CD4-positive, alpha-beta T cell (primary cell): Measurements from ENCODE around the gene MAGI1. TPM values are rescaled to one million over a fixed set of nuclear protein-coding genes. Genes with fewer than 3 reads are reported as not detected.

Source experiments
- ATAC-seq: fragments of 200-7000 bp; cut with Tn5 transposase; one replicate; pipeline ENCODE4 v1.10.0; 2022; ENCODE audit warnings: mild to moderate bottlenecking; ENCODE audit not compliant: poor library complexity
- CTCF ChIA-PET: fragments of 350-600 bp; sonication (Branson Sonifier 250); formaldehyde crosslinking; loops from one replicate; lab custom pipeline; 2021; ENCODE audit warnings: antibody characterized with exemption, inconsistent platforms; lab: Charles Lee
- POLR2A ChIA-PET: fragments of 350-600 bp; sonication (Branson Sonifier 250); formaldehyde crosslinking; loops from one replicate; lab custom pipeline; 2021; ENCODE audit warnings: antibody characterized with exemption, inconsistent platforms; lab: Charles Lee
- DNase-seq, 14 experiments: peaks; one replicate each; pipeline ENCODE4 v3.0.0-alpha.2; 2013 to 2020; ENCODE audit warnings: mixed read lengths in 2 of 14
- H3K27ac ChIP-seq, 2 donors: one replicate each; pipeline versions ENCODE4 v1.5.1 to v1.7.0; 2013; ENCODE audit warnings: low read length in 2 of 2, low read depth in 1 of 2, mild to moderate bottlenecking in 1 of 2
- H3K27me3 ChIP-seq, 2 experiments: 1 replicate in 1 of 2; 2 replicates in 1 of 2; pipeline versions ENCODE4 v1.6.1 to v1.7.0; 2013; ENCODE audit warnings: low read length in 2 of 2, control low read depth in 1 of 2, mild to moderate bottlenecking in 1 of 2, moderate library complexity in 1 of 2; ENCODE audit not compliant: insufficient read depth in 2 of 2, control insufficient read depth in 1 of 2
- H3K36me3 ChIP-seq: one replicate; pipeline ENCODE4 v1.6.1; 2013; ENCODE audit warnings: low read length, control low read depth; ENCODE audit not compliant: insufficient read depth
- H3K4me1 ChIP-seq: one replicate; pipeline ENCODE4 v1.6.1; 2013; ENCODE audit warnings: low read length, control low read depth; ENCODE audit not compliant: insufficient read depth
- H3K4me3 ChIP-seq: one replicate; pipeline ENCODE4 v1.5.1; 2013; ENCODE audit warnings: mild to moderate bottlenecking, low read length, moderate library complexity
- H3K9me3 ChIP-seq, 2 experiments: 1 replicate in 1 of 2; 2 replicates in 1 of 2; pipeline versions ENCODE4 v1.6.1 to v1.7.0; 2013; ENCODE audit warnings: low read length in 2 of 2, mild to moderate bottlenecking in 2 of 2, control low read depth in 1 of 2, moderate library complexity in 1 of 2; ENCODE audit not compliant: control insufficient read depth in 1 of 2, insufficient read depth in 1 of 2
- H3K27ac Mint-ChIP-seq: one replicate; pipeline ENCODE4 v1.8.0; 2020; ENCODE audit warnings: mixed read lengths
- H3K27me3 Mint-ChIP-seq: one replicate; pipeline ENCODE4 v1.8.0; 2021; ENCODE audit warnings: mixed read lengths
- H3K36me3 Mint-ChIP-seq: one replicate; pipeline ENCODE4 v1.8.0; 2021; ENCODE audit warnings: low read depth, mixed read lengths
- H3K4me1 Mint-ChIP-seq: one replicate; pipeline ENCODE4 v1.8.0; 2021; ENCODE audit warnings: low read depth, mixed read lengths
- H3K4me3 Mint-ChIP-seq: one replicate; pipeline ENCODE4 v1.8.0; 2020; ENCODE audit warnings: mild to moderate bottlenecking, mixed read lengths
- H3K9me3 Mint-ChIP-seq: one replicate; pipeline ENCODE4 v1.8.0; 2020; ENCODE audit warnings: mixed read lengths
- intact Hi-C, 2 experiments: fragments of 100-400 bp; cut with DNase I in 1 of 2; cut with micrococcal nuclease in 1 of 2; formaldehyde crosslinking; loops; one replicate each; pipeline versions ENCODE4 v1.15.1 to v1.9.0; 2023 to 2025; cut with DNase I, micrococcal nuclease
- total RNA-seq, 174 experiments: library from RNA in 2 of 174; stranded (reverse) in 2 of 174; gene quantifications; one replicate each; pipeline ENCODE4 v1.2.3 and lab custom pipeline; 2021 to 2026
- TF ChIP-seq, protein P1 (sequence below): fragments of 200-600 bp; IDR thresholded peaks from one replicate; pipeline ENCODE4 v1.8.0; 2022; ENCODE audit warnings: antibody characterized with exemption, mild to moderate bottlenecking

The MAGI1 gene
- total RNA-seq, 2 experiments from 2014 or later: not detected

DNA sequence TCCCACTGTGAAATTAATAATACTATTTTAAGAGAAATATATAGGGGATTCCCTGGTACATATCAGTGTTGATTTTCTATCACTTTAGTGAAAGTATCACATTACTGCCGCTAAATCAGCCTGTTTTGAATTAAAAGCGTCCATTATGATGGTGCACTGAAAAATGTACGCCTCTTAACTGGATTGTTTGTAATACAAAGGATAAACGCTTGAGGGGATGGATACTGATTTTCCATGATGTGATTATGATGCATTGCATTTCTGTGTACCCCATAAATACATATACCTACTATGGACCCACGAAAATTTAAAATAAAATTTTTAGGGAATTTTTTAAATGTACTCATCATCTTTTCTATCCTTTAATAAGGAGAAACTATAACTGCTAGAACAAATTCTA is 478.6 kb downstream of the MAGI1 start:
- POLR2A ChIA-PET: no interaction called here
- no peak overlapping the region for H3K4me3 Mint-ChIP-seq

GRCh38 chr3:65559643-65560042 is 479.1 kb downstream of the MAGI1 start:
- H3K9me3 ChIP-seq: no peaks in the 10 kb centered on the region
- H3K27me3 Mint-ChIP-seq: no peaks in the 10 kb centered on the region
- DNase-seq: no peak
- ChIA-PET POLR2A (no interaction called here), CTCF (no interaction called here)
- H3K27me3 ChIP-seq: no peaks in the 10 kb centered on the region
- no peak overlapping the region for H3K27ac ChIP-seq
- H3K4me3 Mint-ChIP-seq: no peak overlapping the region
- intact Hi-C loops: no loop called here
- no peaks in the 10 kb centered on the region for H3K36me3 Mint-ChIP-seq
- H3K4me1 ChIP-seq: no peaks in the 10 kb centered on the region
- TF ChIP-seq, protein P1, sequence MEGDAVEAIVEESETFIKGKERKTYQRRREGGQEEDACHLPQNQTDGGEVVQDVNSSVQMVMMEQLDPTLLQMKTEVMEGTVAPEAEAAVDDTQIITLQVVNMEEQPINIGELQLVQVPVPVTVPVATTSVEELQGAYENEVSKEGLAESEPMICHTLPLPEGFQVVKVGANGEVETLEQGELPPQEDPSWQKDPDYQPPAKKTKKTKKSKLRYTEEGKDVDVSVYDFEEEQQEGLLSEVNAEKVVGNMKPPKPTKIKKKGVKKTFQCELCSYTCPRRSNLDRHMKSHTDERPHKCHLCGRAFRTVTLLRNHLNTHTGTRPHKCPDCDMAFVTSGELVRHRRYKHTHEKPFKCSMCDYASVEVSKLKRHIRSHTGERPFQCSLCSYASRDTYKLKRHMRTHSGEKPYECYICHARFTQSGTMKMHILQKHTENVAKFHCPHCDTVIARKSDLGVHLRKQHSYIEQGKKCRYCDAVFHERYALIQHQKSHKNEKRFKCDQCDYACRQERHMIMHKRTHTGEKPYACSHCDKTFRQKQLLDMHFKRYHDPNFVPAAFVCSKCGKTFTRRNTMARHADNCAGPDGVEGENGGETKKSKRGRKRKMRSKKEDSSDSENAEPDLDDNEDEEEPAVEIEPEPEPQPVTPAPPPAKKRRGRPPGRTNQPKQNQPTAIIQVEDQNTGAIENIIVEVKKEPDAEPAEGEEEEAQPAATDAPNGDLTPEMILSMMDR: no peak
- no peak for ATAC-seq
- H3K9me3 Mint-ChIP-seq: no peaks in the 10 kb centered on the region
- H3K4me1 Mint-ChIP-seq: no peaks in the 10 kb centered on the region
- H3K36me3 ChIP-seq: no peaks in the 10 kb centered on the region
- no peak overlapping the region for H3K4me3 ChIP-seq
- H3K27ac Mint-ChIP-seq: no peak overlapping the region

More for the DNA sequence above, 478.6 kb downstream of the MAGI1 start:
- Mint-ChIP-seq H3K9me3 (no peaks in the 10 kb centered on the region), H3K27me3 (no peaks in the 10 kb centered on the region), H3K27ac (no peak overlapping the region), H3K4me1 (no peaks in the 10 kb centered on the region), H3K36me3 (no peaks in the 10 kb centered on the region)
- CTCF ChIA-PET: no interaction called here
- H3K36me3 ChIP-seq: no peaks in the 10 kb centered on the region
- DNase-seq: no peak
- TF ChIP-seq, protein P1: no peak
- H3K4me3 ChIP-seq: no peak overlapping the region
- no peaks in the 10 kb centered on the region for H3K9me3 ChIP-seq
- no peak for ATAC-seq
- intact Hi-C loops: no loop called here
- H3K4me1 ChIP-seq: no peaks in the 10 kb centered on the region
- H3K27me3 ChIP-seq: no peaks in the 10 kb centered on the region
- no peak overlapping the region for H3K27ac ChIP-seq

GRCh38 chr3:65558826-65559225 is 479.9 kb downstream of the MAGI1 start:
- H3K9me3 ChIP-seq: no peaks in the 10 kb centered on the region
- no peak overlapping the region for H3K27ac ChIP-seq
- H3K4me1 Mint-ChIP-seq: no peaks in the 10 kb centered on the region
- H3K27me3 ChIP-seq: no peaks in the 10 kb centered on the region
- H3K36me3 ChIP-seq: no peaks in the 10 kb centered on the region
- H3K4me3 Mint-ChIP-seq: no peak overlapping the region
- TF ChIP-seq, protein P1: no peak
- ChIA-PET CTCF (no interaction called here), POLR2A (no interaction called here)
- intact Hi-C loops: no loop called here
- no peaks in the 10 kb centered on the region for H3K36me3 Mint-ChIP-seq
- H3K27me3 Mint-ChIP-seq: no peaks in the 10 kb centered on the region
- no peak for ATAC-seq
- H3K4me1 ChIP-seq: no peaks in the 10 kb centered on the region
- no peaks in the 10 kb centered on the region for H3K9me3 Mint-ChIP-seq
- no peak overlapping the region for H3K4me3 ChIP-seq
- H3K27ac Mint-ChIP-seq: no peak overlapping the region
- no peak for DNase-seq
